ENCODE measurements around the gene ACHE. TPM values are rescaled to one million over a fixed set of nuclear protein-coding genes. Genes with fewer than 3 reads are reported as not detected.

The ACHE gene
- total and polyA plus RNA-seq, 2 of the 13 experiments (the other 11 are each of a cell fraction or from before 2014, with no cell fraction given): 0.18 to 0.40 TPM

GRCh38 chr7:100884736-100885439 is 10.8 kb downstream of the ACHE start:
- Histone ChIP-seq H3K4me2 (ENCODE audit: low read depth, low read length) (no peak overlapping the region), H2AFZ (ENCODE audit: low read length) (no peak overlapping the region), H3K4me1 (ENCODE audit: insufficient read depth, low read length) (peaks cover 44% of the 10 kb centered on the region), H4K20me1 (ENCODE audit: insufficient read depth, low read length) (peaks cover 1% of the 10 kb centered on the region; the same call in 1 of the 2 replicates), H3K27ac (ENCODE audit: extremely low read length, insufficient read depth, low read length) (no peak overlapping the region), H3K79me2 (ENCODE audit: insufficient read depth, low read length) (peaks cover 19% of the 10 kb centered on the region), H3K9ac (ENCODE audit: insufficient read depth, low read depth, low read length) (no peak overlapping the region), H3K27me3 (ENCODE audit: control insufficient read depth in 1 of 2, insufficient read depth in 2 of 2, low read length in 2 of 2) (no peaks in the 10 kb centered on the region), H3K4me3 (replicated peaks in 1 of 3; ENCODE audit: insufficient read depth in 1 of 3, low read depth in 2 of 3, low read length in 3 of 3) (no peak overlapping the region), H3K9me3 (ENCODE audit: low read length) (no peaks in the 10 kb centered on the region), H3K36me3 (replicated peaks in 1 of 2; ENCODE audit: control insufficient read depth in 1 of 2, insufficient read depth in 2 of 2, low read length in 2 of 2) (peaks cover 40 to 83% of the 10 kb centered on the region in 2 experiments)
- in situ Hi-C loops (cut with HindIII; ENCODE audit: extremely low pct_ligation_motif_present, low pct_unique_long_range_greater_than_20kb): loop anchor here (25.0 kb wide), 1 partner anchor 402 kb away; no protein-coding TSS in a partner anchor
- 99% methylated on average over 28 of the region's 29 CpGs for WGBS (ENCODE audit: low lambda C conversion rate)
- CTCF ChIA-PET (ENCODE audit: low intra/inter-chr PET ratio, low total read pairs): no interaction called here
- FAIRE-seq (no peak), ATAC-seq (no peak), DNase-seq (ENCODE audit: low spot score) (no peak)
- POLR2A ChIA-PET: interaction anchor here (6.0 kb wide), 1 partner anchor 9 kb away, joined by 141 read pairs; the partner anchor contains the start of gene SRRT
- TF ChIP-seq PHF5A (CRISPR knock-in tag; IDR thresholded peaks at IDR 0.05; ENCODE audit: low read depth, unreplicated experiment) (no peak), IRF9 (CRISPR knock-in tag; IDR thresholded peaks at IDR 0.05; ENCODE audit: borderline replicate concordance) (no peak), RBFOX2 (IDR thresholded peaks at IDR 0.05; ENCODE audit: low read depth, low read length) (peak; percentile 36; the same call in 1 of the 2 replicates), ZFP62 (CRISPR knock-in tag; IDR thresholded peaks at IDR 0.05) (no peak), POLR2G (IDR thresholded peaks at IDR 0.05; ENCODE audit: low read depth, low read length) (0 out of 2 replicates have a peak, but pooled peaks have one; percentile 14), AGO2 (optimal IDR thresholded peaks at IDR 0.05; ENCODE audit: low read depth, low read length) (peak; percentile 73)
- BruUV-seq (replicated peaks): TSS peak; percentile 43
- intact Hi-C loops (cut with micrococcal nuclease; ENCODE audit: unreplicated experiment): no loop called here

All from HepG2 (cell line).